Caco-2 (cell line): Measurements from ENCODE around the gene CXCR6. TPM values are rescaled to one million over a fixed set of nuclear protein-coding genes. Genes with fewer than 3 reads are reported as not detected.

Experiments
- BruUV-seq: library from RNA; stranded (reverse); fragments of 400-500 nt; replicated peaks from 2 replicates; lab custom pipeline; 2021; lab: Mats Ljungman, UMichigan
- CTCF ChIA-PET: fragments of 300-600 bp; sonication (Branson Sonifier 250); formaldehyde crosslinking; loops from one replicate; lab custom pipeline; 2022; ENCODE audit warnings: antibody characterized with exemption; lab: Charles Lee
- POLR2A ChIA-PET: fragments of 300-600 bp; sonication (Branson Sonifier 250); formaldehyde crosslinking; loops from one replicate; lab custom pipeline; 2022; ENCODE audit warnings: antibody characterized with exemption; lab: Charles Lee
- DNase-seq, 2 experiments: peaks; one replicate each; pipeline versions ENCODE4 v3.0.0 to v3.0.0-alpha.2; 2020 to 2022
- H3K27me3 ChIP-seq: replicated peaks from 2 replicates; pipeline ENCODE4 v1.6.0; 2011; ENCODE audit warnings: low read length; ENCODE audit not compliant: control insufficient read depth, insufficient read depth
- H3K36me3 ChIP-seq: 2 replicates; pipeline ENCODE4 v1.5.1; 2011; ENCODE audit warnings: low read length; ENCODE audit not compliant: control insufficient read depth, insufficient read depth
- H3K4me1 ChIP-seq: fragments of 250-450 bp; sonication (Bioruptor Pico); 2 replicates; pipeline ENCODE4 v1.5.1; 2020; ENCODE audit warnings: mild to moderate bottlenecking
- H3K4me3 ChIP-seq: 2 replicates; pipeline ENCODE4 v1.5.1; 2011; ENCODE audit warnings: low read depth, mild to moderate bottlenecking, control low read depth, low read length
- H3K9me3 ChIP-seq: fragments of 250-450 bp; sonication (Bioruptor Pico); 2 replicates; pipeline ENCODE4 v1.5.1; 2020; ENCODE audit warnings: mild to moderate bottlenecking, moderate library complexity
- H3K27ac Mint-ChIP-seq: one replicate; pipeline ENCODE4 v1.8.0; 2022; ENCODE audit warnings: mixed read lengths; ENCODE audit not compliant: unreplicated experiment
- H3K27me3 Mint-ChIP-seq: one replicate; pipeline ENCODE4 v1.8.0; 2022; ENCODE audit warnings: mixed read lengths; ENCODE audit not compliant: insufficient read depth, unreplicated experiment
- H3K36me3 Mint-ChIP-seq: one replicate; pipeline ENCODE4 v1.8.0; 2022; ENCODE audit warnings: mild to moderate bottlenecking, mixed read lengths; ENCODE audit not compliant: insufficient read depth, unreplicated experiment
- H3K4me1 Mint-ChIP-seq: one replicate; pipeline ENCODE4 v1.8.0; 2022; ENCODE audit warnings: low read depth, mixed read lengths; ENCODE audit not compliant: unreplicated experiment
- H3K4me3 Mint-ChIP-seq: one replicate; pipeline ENCODE4 v1.8.0; 2022; ENCODE audit warnings: mild to moderate bottlenecking, moderate library complexity, mixed read lengths; ENCODE audit not compliant: unreplicated experiment
- H3K9me3 Mint-ChIP-seq: one replicate; pipeline ENCODE4 v1.8.0; 2022; ENCODE audit warnings: mixed read lengths; ENCODE audit not compliant: unreplicated experiment
- CTCF ChIP-seq, 2 experiments: fragments of 200-600 bp in 1 of 2; IDR thresholded peaks; 1 replicate in 1 of 2; 2 replicates in 1 of 2; pipeline versions ENCODE4 v1.5.1 to v1.8.0; 2011 to 2022; ENCODE audit warnings: antibody characterized with exemption in 1 of 2, control low read depth in 1 of 2, inconsistent platforms in 1 of 2, low read depth in 1 of 2, low read length in 1 of 2, mild to moderate bottlenecking in 1 of 2, moderate library complexity in 1 of 2; ENCODE audit not compliant: insufficient read depth in 1 of 2, severe bottlenecking in 1 of 2, unreplicated experiment in 1 of 2
- intact Hi-C: fragments of 100-400 bp; cut with micrococcal nuclease; formaldehyde crosslinking; loops from one replicate; pipeline ENCODE4 v1.10.0; 2022; ENCODE audit not compliant: unreplicated experiment
- total RNA-seq: library from RNA; stranded (reverse); gene quantifications from 2 replicates; pipeline ENCODE4 v1.2.3, GENCODE V29; 2022

The CXCR6 gene
- total RNA-seq, 1 experiment from 2014 or later: not detected

GRCh38 chr3:45922039-45922326 is 21.3 kb upstream of the CXCR6 start:
- no peak overlapping the region for H3K4me3 Mint-ChIP-seq
- H3K4me1 Mint-ChIP-seq: no peaks in the 10 kb centered on the region
- no peaks in the 10 kb centered on the region for H3K9me3 Mint-ChIP-seq
- intact Hi-C loops: no loop called here
- Histone ChIP-seq H3K4me3 (no peak overlapping the region), H3K9me3 (no peaks in the 10 kb centered on the region), H3K27me3 (no peaks in the 10 kb centered on the region), H3K4me1 (no peaks in the 10 kb centered on the region), H3K36me3 (no peaks in the 10 kb centered on the region)
- no TSS peak for BruUV-seq
- H3K27me3 Mint-ChIP-seq: no peaks in the 10 kb centered on the region
- POLR2A ChIA-PET: no interaction called here
- TF ChIP-seq CTCF (IDR thresholded peaks at IDR 0.05; ENCODE audit: insufficient read depth in 1 of 2, low read depth in 1 of 2, low read length in 1 of 2, severe bottlenecking in 1 of 2, unreplicated experiment in 1 of 2): no peak
- no peak for DNase-seq
- H3K27ac Mint-ChIP-seq: no peak overlapping the region
- peaks cover 10% of the 10 kb centered on the region for H3K36me3 Mint-ChIP-seq
- CTCF ChIA-PET: interaction anchor here (0.5 kb wide), 1 partner anchor 157 kb away, joined by 3 read pairs; no protein-coding TSS in a partner anchor

- no peak for TF ChIP-seq CTCF (IDR thresholded peaks at IDR 0.05; ENCODE audit: insufficient read depth in 1 of 2, low read depth in 1 of 2, low read length in 1 of 2, severe bottlenecking in 1 of 2, unreplicated experiment in 1 of 2)
- CTCF ChIA-PET: no interaction called here
- Mint-ChIP-seq H3K4me1 (no peaks in the 10 kb centered on the region), H3K36me3 (peaks cover 10% of the 10 kb centered on the region), H3K27me3 (no peaks in the 10 kb centered on the region), H3K4me3 (no peak overlapping the region), H3K9me3 (no peaks in the 10 kb centered on the region), H3K27ac (no peak overlapping the region)
- DNase-seq: no peak
- no peak overlapping the region for H3K4me3 ChIP-seq
- BruUV-seq: no TSS peak
- no peaks in the 10 kb centered on the region for H3K27me3 ChIP-seq
- H3K4me1 ChIP-seq: no peaks in the 10 kb centered on the region
- intact Hi-C loops: no loop called here
- H3K9me3 ChIP-seq: no peaks in the 10 kb centered on the region
- POLR2A ChIA-PET: no interaction called here
- H3K36me3 ChIP-seq: no peaks in the 10 kb centered on the region
Observed at GRCh38 chr3:45922950-45923590, 20.2 kb upstream of the CXCR6 start.

GRCh38 chr3:45923755-45924154 is 19.5 kb upstream of the CXCR6 start:
- TF ChIP-seq CTCF (IDR thresholded peaks at IDR 0.05; ENCODE audit: insufficient read depth in 1 of 2, low read depth in 1 of 2, low read length in 1 of 2, severe bottlenecking in 1 of 2, unreplicated experiment in 1 of 2): no peak
- CTCF ChIA-PET: no interaction called here
- H3K27me3 Mint-ChIP-seq: no peaks in the 10 kb centered on the region
- H3K9me3 Mint-ChIP-seq: no peaks in the 10 kb centered on the region
- Histone ChIP-seq H3K9me3 (no peaks in the 10 kb centered on the region), H3K27me3 (no peaks in the 10 kb centered on the region), H3K4me3 (no peak overlapping the region), H3K4me1 (no peaks in the 10 kb centered on the region), H3K36me3 (no peaks in the 10 kb centered on the region)
- H3K27ac Mint-ChIP-seq: no peak overlapping the region
- H3K4me1 Mint-ChIP-seq: no peaks in the 10 kb centered on the region
- no peak overlapping the region for H3K4me3 Mint-ChIP-seq
- no TSS peak for BruUV-seq
- H3K36me3 Mint-ChIP-seq: peaks cover 15% of the 10 kb centered on the region
- intact Hi-C loops: no loop called here
- POLR2A ChIA-PET: interaction anchor here (0.6 kb wide), 1 partner anchor 413 kb away, joined by 5 read pairs; no protein-coding TSS in a partner anchor
- no peak for DNase-seq
